GM21825 (cell line): ENCODE data around the gene GABARAPL1.
"Not testable (repeated sequence)": the region's sequence is repeated elsewhere in the genome, so short reads cannot be mapped to it uniquely, and the experiment has no call there.

ENCODE experiments used
- ATAC-seq: cut with Tn5 transposase; IDR thresholded peaks from one replicate; pipeline ENCODE4 v1.9.1; 2021; ENCODE audit warnings: mild to moderate bottlenecking, moderate library complexity; ENCODE audit not compliant: unreplicated experiment

Gene GABARAPL1

GRCh38 chr12:10196210-10196609, 16.5 kb upstream of the GABARAPL1 start:
- ATAC-seq = peak; percentile 84

GRCh38 chr12:10197879-10198278, 14.8 kb upstream of the GABARAPL1 start:
- ATAC-seq = no peak

DNA sequence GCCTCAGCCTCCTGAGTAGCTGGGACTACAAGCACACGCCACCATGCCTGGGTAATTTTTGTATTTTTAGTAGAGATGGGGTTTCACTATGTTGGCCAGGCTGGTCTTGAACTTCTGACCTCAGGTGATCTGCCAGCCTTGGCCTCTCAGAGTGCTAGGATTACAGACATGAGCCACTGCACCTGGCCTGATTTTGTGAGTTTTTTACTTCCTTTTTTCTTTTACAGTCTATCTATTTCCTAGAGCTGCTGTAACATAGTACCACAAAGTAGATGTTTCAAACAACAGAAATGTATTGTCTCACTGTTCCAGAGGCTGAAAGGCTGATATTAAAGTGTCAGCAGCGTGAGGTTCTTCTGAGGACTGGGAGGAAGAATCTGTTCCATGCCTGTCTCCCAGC, 8.2 kb upstream of the GABARAPL1 start:
- not testable (repeated sequence) for ATAC-seq

DNA sequence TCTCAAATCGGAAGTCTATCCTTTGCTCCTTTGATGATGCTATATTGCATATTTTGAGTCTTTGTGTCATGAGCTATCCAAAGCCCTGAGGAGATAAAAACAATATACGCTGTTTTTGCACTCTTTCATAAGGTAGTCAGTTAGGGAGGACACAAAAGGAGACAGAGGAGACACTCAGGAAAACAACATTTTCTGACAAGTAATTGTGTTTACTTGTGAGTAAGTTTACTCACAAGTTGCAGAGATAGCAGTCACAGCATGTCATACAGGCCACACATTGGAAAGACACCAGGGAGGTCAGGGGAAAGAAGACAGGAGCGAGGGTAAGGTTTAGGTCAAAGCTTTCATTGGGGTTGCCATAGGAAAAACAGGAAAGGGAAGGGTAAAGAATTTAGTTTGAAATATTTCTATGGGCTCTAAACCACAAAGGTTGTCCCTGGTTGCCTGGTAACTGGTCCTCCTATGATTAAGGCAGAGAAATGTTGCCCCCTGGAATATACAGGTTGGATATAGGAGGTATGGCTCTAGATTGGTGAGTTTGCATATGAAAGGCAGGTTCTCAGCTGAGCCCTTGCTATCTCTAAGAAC, 7.4 kb upstream of the GABARAPL1 start:
- no peak for ATAC-seq

DNA sequence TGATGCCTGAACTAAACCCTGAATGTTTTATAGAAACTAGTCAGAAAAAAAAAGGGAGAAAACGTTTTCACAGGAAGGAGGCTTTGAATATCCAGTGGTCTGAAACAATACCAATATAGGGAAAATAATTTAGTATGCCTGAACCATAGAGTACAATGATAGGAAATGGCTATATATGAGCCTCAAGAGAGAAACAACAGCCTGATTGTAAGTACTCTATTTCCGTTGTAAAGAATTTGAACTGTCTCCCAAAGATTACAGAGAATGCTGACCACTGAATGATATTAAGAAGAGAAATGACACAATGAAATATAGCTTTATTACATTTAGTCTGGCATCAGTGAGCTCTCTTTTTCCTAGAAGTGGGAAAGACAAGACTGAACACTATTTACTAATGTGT, 5.5 kb upstream of the GABARAPL1 start:
- ATAC-seq = no peak

- no peak for ATAC-seq
These were observed 2.5 kb upstream of the GABARAPL1 start for GRCh38 chr12:10210225-10210624.

GRCh38 chr12:10211101-10211939, 1.4 kb upstream of the GABARAPL1 start:
- ATAC-seq = no peak

- ATAC-seq = no peak
These were observed 538 bp upstream of the GABARAPL1 start for GRCh38 chr12:10211940-10212738.

DNA sequence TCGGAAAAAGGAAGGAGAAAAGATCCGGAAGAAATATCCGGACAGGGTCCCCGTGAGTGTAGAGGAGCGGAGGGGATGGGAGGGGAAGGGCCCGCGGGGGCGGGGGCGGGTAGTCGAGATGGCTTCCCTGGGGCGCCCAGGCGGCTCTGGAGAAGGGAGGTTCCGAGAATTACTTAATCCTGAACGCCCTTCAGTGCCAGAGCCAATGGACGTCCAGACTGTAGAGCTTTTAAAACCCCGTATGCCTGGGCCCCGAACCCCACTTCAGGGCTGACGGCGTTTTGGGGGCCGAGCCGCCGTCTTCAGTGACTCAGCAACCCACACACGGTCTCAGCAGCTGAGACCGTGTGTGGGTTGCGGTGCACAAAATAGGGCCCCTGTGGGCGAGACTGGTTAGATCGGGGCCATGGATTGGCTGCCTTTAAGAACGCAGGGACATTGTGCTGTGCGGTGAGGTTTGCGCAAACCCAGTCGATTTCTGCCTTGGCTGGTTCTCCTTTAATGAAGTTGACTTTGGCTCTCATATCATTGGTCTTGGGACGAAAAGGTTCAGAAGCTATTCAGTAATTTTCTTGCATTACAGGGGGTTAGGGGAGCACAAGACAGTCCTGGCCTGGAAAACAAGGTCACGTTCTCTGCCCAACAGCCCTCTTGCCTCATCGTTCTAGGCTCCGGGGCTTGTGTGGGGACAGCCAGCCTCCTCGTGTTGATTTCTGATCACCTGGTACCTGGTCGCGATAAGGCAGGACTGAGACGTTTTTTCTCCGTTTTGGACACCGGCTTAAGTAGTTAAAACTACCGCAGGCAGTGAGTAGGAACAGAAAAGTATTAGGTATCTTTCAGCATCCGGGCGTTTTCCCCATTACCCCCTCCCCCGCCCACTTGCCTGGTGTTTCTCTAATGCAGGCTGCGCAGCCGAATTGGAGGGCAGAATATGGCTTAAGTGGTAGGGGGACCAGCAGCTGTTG, 775 bp downstream of the GABARAPL1 start:
- no peak for ATAC-seq

GRCh38 chr12:10214136-10214894, 1.6 kb downstream of the GABARAPL1 start:
- no peak for ATAC-seq

- no peak for ATAC-seq
These were observed 2.2 kb downstream of the GABARAPL1 start for GRCh38 chr12:10214895-10215267.

- ATAC-seq = no peak
These were observed 2.8 kb downstream of the GABARAPL1 start for GRCh38 chr12:10215436-10215835.

- not testable (repeated sequence) for ATAC-seq
These were observed 3.3 kb downstream of the GABARAPL1 start for GRCh38 chr12:10215946-10216345.

- ATAC-seq = no peak
These were observed 5.3 kb downstream of the GABARAPL1 start for GRCh38 chr12:10218021-10218420.

DNA sequence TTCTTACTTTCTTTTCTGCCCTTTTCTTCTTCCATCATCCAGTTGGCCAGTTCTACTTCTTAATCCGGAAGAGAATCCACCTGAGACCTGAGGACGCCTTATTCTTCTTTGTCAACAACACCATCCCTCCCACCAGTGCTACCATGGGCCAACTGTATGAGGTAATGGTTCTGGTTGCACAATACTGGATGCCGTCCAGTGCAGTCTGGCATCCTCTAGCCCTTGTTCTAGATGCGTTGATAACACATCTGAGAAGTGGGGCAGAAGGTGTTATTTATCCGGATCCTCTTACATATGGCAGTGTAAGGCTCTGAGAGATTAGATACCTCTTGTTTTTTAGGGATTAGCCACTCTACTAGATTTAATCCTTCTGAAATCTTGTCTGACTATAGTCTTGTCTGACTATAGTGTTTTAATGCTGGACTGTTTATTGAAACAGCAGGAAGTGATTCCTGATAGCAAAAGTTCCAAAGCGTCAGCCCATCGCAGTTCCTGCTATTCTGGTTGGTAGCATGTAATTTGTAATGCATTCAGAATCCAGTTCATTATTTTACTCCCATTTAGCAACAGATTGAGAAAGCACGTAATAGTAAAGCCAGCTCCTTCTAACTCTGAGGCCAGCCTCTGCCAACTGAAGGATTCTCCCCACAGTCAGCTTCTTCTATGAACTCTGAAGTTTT, 7.9 kb downstream of the GABARAPL1 start:
- ATAC-seq = no peak

DNA sequence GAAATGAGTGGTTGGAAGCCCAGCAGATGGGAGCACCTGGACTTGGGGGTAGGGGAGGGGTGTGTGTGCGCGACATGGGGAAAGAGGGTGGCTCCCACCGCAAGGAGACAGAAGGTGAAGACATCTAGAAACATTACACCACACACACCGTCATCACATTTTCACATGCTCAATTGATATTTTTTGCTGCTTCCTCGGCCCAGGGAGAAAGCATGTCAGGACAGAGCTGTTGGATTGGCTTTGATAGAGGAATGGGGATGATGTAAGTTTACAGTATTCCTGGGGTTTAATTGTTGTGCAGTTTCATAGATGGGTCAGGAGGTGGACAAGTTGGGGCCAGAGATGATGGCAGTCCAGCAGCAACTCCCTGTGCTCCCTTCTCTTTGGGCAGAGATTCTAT, 9.2 kb downstream of the GABARAPL1 start:
- ATAC-seq = no peak

- ATAC-seq = no peak
These were observed 10.5 kb downstream of the GABARAPL1 start for GRCh38 chr12:10223208-10223607.

GRCh38 chr12:10225426-10225825, 12.7 kb downstream of the GABARAPL1 start:
- not testable (repeated sequence) for ATAC-seq

GRCh38 chr12:10226086-10226485, 13.4 kb downstream of the GABARAPL1 start:
- no peak for ATAC-seq
